Measurements from ENCODE around the gene ARL14EP.

- no peak for TF ChIP-seq POLR2A (IDR thresholded peaks at IDR 0.05; ENCODE audit: low read depth, low read length)
- no peak for TF ChIP-seq POLR2AphosphoS5 (IDR thresholded peaks at IDR 0.05; ENCODE audit: low read depth, low read length)
Measured at GRCh38 chr11:30351061-30351460, 28.2 kb downstream of the ARL14EP start.

Data from GM12892 (cell line).